T-helper 17 cell (primary cell): ENCODE results near the gene MAP3K15. TPM values are rescaled to one million over a fixed set of nuclear protein-coding genes. Genes with fewer than 3 reads are reported as not detected.

Experiments
- ATAC-seq: fragments of 150-1000 bp; cut with Tn5 transposase; 2 replicates; pipeline ENCODE4 v1.10.0; 2021; ENCODE audit warnings: mild to moderate bottlenecking, moderate library complexity
- DNase-seq, 3 donors: peaks; one replicate each; pipeline versions ENCODE4 v3.0.0 to v3.0.0-alpha.2; 2020 to 2021
- H3K9me3 ChIP-seq: one replicate; pipeline ENCODE4 v1.7.0; 2013; ENCODE audit warnings: low read length, mild to moderate bottlenecking; ENCODE audit not compliant: control insufficient read depth, poor library complexity, severe bottlenecking
- H3K27ac Mint-ChIP-seq: one replicate; pipeline ENCODE4 v1.8.0; 2022; ENCODE audit warnings: mild to moderate bottlenecking, moderate library complexity, mixed read lengths
- H3K27me3 Mint-ChIP-seq: one replicate; pipeline ENCODE4 v1.8.0; 2022; ENCODE audit warnings: mixed read lengths
- H3K36me3 Mint-ChIP-seq: one replicate; pipeline ENCODE4 v1.8.0; 2022; ENCODE audit warnings: low read depth, mixed read lengths
- H3K4me1 Mint-ChIP-seq: one replicate; pipeline ENCODE4 v1.8.0; 2022; ENCODE audit warnings: mild to moderate bottlenecking, mixed read lengths
- H3K4me3 Mint-ChIP-seq: one replicate; pipeline ENCODE4 v1.8.0; 2022; ENCODE audit warnings: mild to moderate bottlenecking, moderate library complexity, mixed read lengths
- total RNA-seq, 4 donors: library from RNA in 2 of 4; stranded (reverse) in 2 of 4; gene quantifications; one replicate each; pipeline ENCODE4 v1.2.3 and lab custom pipeline; 2022 to 2026

The MAP3K15 gene
- total RNA-seq, 2 donors from 2014 or later, result 0.16 TPM; not detected in 1

DNA sequence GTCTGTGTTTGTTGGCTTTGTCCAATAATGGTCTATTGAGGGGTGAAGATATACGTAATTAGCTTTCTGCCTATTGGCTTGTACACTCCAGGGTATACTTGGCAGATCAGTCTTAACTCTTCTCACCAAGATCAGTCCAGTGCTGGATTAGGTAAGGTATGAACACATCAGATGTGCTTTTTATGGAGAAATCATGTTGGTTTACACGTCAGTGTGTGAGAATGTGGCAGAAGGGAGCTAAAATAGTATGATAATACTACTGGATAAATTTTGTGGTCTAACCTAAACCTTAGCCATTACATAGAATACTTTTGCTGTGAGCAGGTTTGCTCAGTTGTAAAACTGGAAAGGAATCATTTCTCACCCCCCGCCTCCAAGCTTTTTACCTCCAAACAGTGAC is 167.4 kb downstream of the MAP3K15 start:
- H3K27ac Mint-ChIP-seq, result no peak overlapping the region
- DNase-seq, result no peak
- H3K9me3 ChIP-seq, result no peaks in the 10 kb centered on the region
- ATAC-seq, result no peak
- no peak overlapping the region for H3K4me3 Mint-ChIP-seq
- peaks cover 3% of the 10 kb centered on the region for H3K36me3 Mint-ChIP-seq
- H3K27me3 Mint-ChIP-seq, result no peaks in the 10 kb centered on the region
- H3K4me1 Mint-ChIP-seq, result peaks cover 14% of the 10 kb centered on the region

- DNase-seq (no peak), ATAC-seq (no peak)
- no peaks in the 10 kb centered on the region for H3K36me3 Mint-ChIP-seq
- peak overlapping the region; percentile 92 for H3K4me3 Mint-ChIP-seq
- peak overlapping the region; percentile 75 for H3K27ac Mint-ChIP-seq
- H3K9me3 ChIP-seq, result no peaks in the 10 kb centered on the region
- peaks cover 9% of the 10 kb centered on the region for H3K4me1 Mint-ChIP-seq
- H3K27me3 Mint-ChIP-seq, result no peaks in the 10 kb centered on the region
Measured at GRCh38 chrX:19344661-19345060, 170.6 kb downstream of the MAP3K15 start.

GRCh38 chrX:19343535-19344408 is 171.5 kb downstream of the MAP3K15 start, which contains the start of gene PDHA1:
PDHA1 (plus strand) TSS chrX:19343927; CDS start chrX:19344038, 111 bp downstream.
- no peaks in the 10 kb centered on the region for H3K9me3 ChIP-seq
- peak within 1 kb of the TSS; percentile 75 for H3K27ac Mint-ChIP-seq
- H3K4me3 Mint-ChIP-seq, result peak within 1 kb of the TSS; percentile 92
- peak; percentile 84 to 89 (median 86) for DNase-seq
- no peaks in the 10 kb centered on the region for H3K27me3 Mint-ChIP-seq
- H3K4me1 Mint-ChIP-seq, result peaks cover 9% of the 10 kb centered on the region
- ATAC-seq, result peak; percentile 97
- H3K36me3 Mint-ChIP-seq, result no peaks in the 10 kb centered on the region

DNA sequence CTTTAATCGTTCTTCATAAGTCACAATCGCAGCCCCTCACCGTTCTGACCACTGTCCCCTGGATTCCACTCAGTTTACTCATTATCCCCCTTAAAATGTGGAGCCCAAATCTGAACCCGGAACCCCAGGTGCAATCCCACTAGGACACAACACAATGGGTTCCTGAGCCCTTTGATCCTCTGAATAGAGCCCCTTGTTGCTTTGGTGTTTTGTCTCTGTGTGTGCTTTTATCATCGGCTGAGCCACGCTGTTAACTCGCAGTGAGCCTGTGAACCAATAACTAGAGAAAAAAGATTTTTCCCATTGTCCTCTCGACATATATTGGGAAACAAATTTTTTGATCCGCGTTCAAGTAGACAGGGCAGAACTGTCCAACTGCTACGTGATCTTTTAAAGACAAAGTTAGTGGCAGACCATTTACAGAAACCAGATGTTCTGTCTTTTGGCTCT is 172.2 kb downstream of the MAP3K15 start:
- no peaks in the 10 kb centered on the region for H3K9me3 ChIP-seq
- H3K4me1 Mint-ChIP-seq, result peaks cover 9% of the 10 kb centered on the region
- ATAC-seq (no peak), DNase-seq (no peak)
- peak overlapping the region; percentile 75 for H3K27ac Mint-ChIP-seq
- H3K36me3 Mint-ChIP-seq, result no peaks in the 10 kb centered on the region
- H3K27me3 Mint-ChIP-seq, result no peaks in the 10 kb centered on the region
- peak overlapping the region; percentile 92 for H3K4me3 Mint-ChIP-seq

DNA sequence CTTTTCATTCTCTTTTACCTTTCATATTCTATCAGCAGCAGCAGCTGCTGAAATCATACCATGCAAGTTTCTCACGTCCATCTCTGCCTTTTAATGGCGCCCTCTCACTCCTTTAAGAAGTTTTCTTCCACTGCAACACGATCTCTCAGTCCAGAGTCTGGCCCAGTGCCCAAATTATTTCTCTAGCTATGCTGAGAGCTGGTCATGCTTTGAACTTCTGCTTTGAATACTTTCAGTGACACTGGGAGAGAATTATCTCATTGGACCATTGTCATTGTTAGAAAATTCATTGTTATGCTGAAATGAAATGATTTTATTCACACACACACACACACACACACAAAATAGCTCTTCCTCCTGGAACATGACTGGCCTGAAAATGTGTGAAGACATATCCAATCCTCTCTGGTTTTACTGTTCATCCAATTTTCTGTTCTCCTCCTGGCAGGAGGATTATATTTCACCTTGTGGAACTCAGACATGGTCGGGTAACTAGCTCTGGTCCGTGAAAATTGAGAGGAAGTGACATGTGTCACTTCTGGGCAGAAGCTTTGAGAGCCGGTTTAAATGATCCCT is 172.9 kb downstream of the MAP3K15 start:
- H3K9me3 ChIP-seq, result no peaks in the 10 kb centered on the region
- H3K36me3 Mint-ChIP-seq, result no peaks in the 10 kb centered on the region
- no peak overlapping the region for H3K27ac Mint-ChIP-seq
- H3K4me3 Mint-ChIP-seq, result no peak overlapping the region
- H3K27me3 Mint-ChIP-seq, result no peaks in the 10 kb centered on the region
- ATAC-seq (no peak), DNase-seq (no peak)
- H3K4me1 Mint-ChIP-seq, result peaks cover 8% of the 10 kb centered on the region

- H3K4me3 Mint-ChIP-seq, result no peak overlapping the region
- H3K36me3 Mint-ChIP-seq, result peaks cover 2% of the 10 kb centered on the region
- no peaks in the 10 kb centered on the region for H3K27me3 Mint-ChIP-seq
- H3K4me1 Mint-ChIP-seq, result no peaks in the 10 kb centered on the region
- ATAC-seq (peak; percentile 35), DNase-seq (no peak)
- H3K9me3 ChIP-seq, result no peaks in the 10 kb centered on the region
- peak overlapping the region; percentile 44 for H3K27ac Mint-ChIP-seq
Measured at GRCh38 chrX:19334945-19335626, 180.2 kb downstream of the MAP3K15 start.

- ATAC-seq (no peak), DNase-seq (no peak)
- H3K9me3 ChIP-seq, result no peaks in the 10 kb centered on the region
- Mint-ChIP-seq H3K27me3 (no peaks in the 10 kb centered on the region), H3K27ac (no peak overlapping the region), H3K36me3 (peaks cover 2% of the 10 kb centered on the region), H3K4me3 (no peak overlapping the region), H3K4me1 (no peaks in the 10 kb centered on the region)
Measured at GRCh38 chrX:19332983-19333382, 182.3 kb downstream of the MAP3K15 start.

- Mint-ChIP-seq H3K27me3 (no peaks in the 10 kb centered on the region), H3K36me3 (peaks cover 2% of the 10 kb centered on the region), H3K4me3 (no peak overlapping the region), H3K27ac (no peak overlapping the region), H3K4me1 (no peaks in the 10 kb centered on the region)
- H3K9me3 ChIP-seq, result no peaks in the 10 kb centered on the region
- ATAC-seq (no peak), DNase-seq (no peak)
Measured at GRCh38 chrX:19331831-19332230, 183.5 kb downstream of the MAP3K15 start.

- ATAC-seq, result no peak
- no peaks in the 10 kb centered on the region for H3K4me1 Mint-ChIP-seq
- no peak overlapping the region for H3K4me3 Mint-ChIP-seq
- no peaks in the 10 kb centered on the region for H3K36me3 Mint-ChIP-seq
- no peaks in the 10 kb centered on the region for H3K9me3 ChIP-seq
- no peak overlapping the region for H3K27ac Mint-ChIP-seq
- no peak for DNase-seq
- no peaks in the 10 kb centered on the region for H3K27me3 Mint-ChIP-seq
Measured at GRCh38 chrX:19326567-19326966, 188.7 kb downstream of the MAP3K15 start.

Other genes with a start within 250 kb of the MAP3K15 start
- gene PDHA1, start 171.6 kb downstream of the MAP3K15 start, total RNA-seq, result 100 to 1,000 TPM in 1 of 2 donors, 10 to 100 TPM in 1; 93.6 to 115 TPM